HepG2 (cell line): ENCODE measurements around the gene ZKSCAN4. TPM values are rescaled to one million over a fixed set of nuclear protein-coding genes. Genes with fewer than 3 reads are reported as not detected.

ENCODE experiments used
- ATAC-seq: fragments of 200-7000 bp; cut with Tn5 transposase; 3 replicates; pipeline ENCODE4 v1.9.1; 2020; ENCODE audit warnings: mild to moderate bottlenecking, moderate library complexity
- BruUV-seq: library from RNA; stranded (reverse); fragments of 400-500 nt; replicated peaks from 2 replicates; lab custom pipeline; 2021; lab: Mats Ljungman, UMichigan
- CTCF ChIA-PET: fragments of 300-600 bp; formaldehyde crosslinking; extraction: SDS; loops from one replicate; lab custom pipeline; 2021; ENCODE audit warnings: low total read pairs, inconsistent platforms, low intra/inter-chr PET ratio; lab: Yijun Ruan, JAX
- POLR2A ChIA-PET: fragments of 350-600 bp; sonication (Branson Sonifier 250); formaldehyde crosslinking; loops from one replicate; lab custom pipeline; 2020; ENCODE audit warnings: antibody characterized with exemption, inconsistent platforms; lab: Yijun Ruan, JAX
- DNase-seq: peaks from one replicate; pipeline ENCODE4 v3.0.0-alpha.2; 2015; ENCODE audit warnings: low spot score
- FAIRE-seq: peaks from 3 replicates; lab custom pipeline; 2011; peaks lifted over from hg19 to GRCh38; lab: Jason Lieb, UNC
- H2AFZ ChIP-seq: one replicate; pipeline ENCODE4 v1.6.1; 2011; ENCODE audit warnings: low read length, inconsistent platforms
- H3K27ac ChIP-seq: fragments of 300-600 bp; 3 replicates; pipeline ENCODE4 v1.8.0; 2011; ENCODE audit warnings: mixed run types, mild to moderate bottlenecking, mixed read lengths, low read length, inconsistent platforms; ENCODE audit not compliant: insufficient read depth; ENCODE audit errors: extremely low read length
- H3K27me3 ChIP-seq, 2 experiments: fragments of 200-600 bp in 1 of 2; 2 replicates in 1 of 2; 3 replicates in 1 of 2; pipeline versions ENCODE4 v1.6.0 to v1.8.0; 2011; ENCODE audit warnings: low read length in 2 of 2, mild to moderate bottlenecking in 2 of 2, moderate library complexity in 2 of 2, inconsistent platforms in 1 of 2; ENCODE audit not compliant: insufficient read depth in 2 of 2, control insufficient read depth in 1 of 2
- H3K36me3 ChIP-seq, 2 experiments: fragments of 200-600 bp in 1 of 2; replicated peaks in 1 of 2; 2 replicates in 1 of 2; 3 replicates in 1 of 2; pipeline versions ENCODE4 v1.5.1 to v1.8.0; 2011; ENCODE audit warnings: low read length in 2 of 2, inconsistent platforms in 1 of 2; ENCODE audit not compliant: insufficient read depth in 2 of 2, control insufficient read depth in 1 of 2
- H3K4me1 ChIP-seq: 2 replicates; pipeline ENCODE4 v1.5.1; 2012; ENCODE audit warnings: low read length, inconsistent platforms; ENCODE audit not compliant: insufficient read depth
- H3K4me2 ChIP-seq: 2 replicates; pipeline ENCODE4 v1.6.0; 2011; ENCODE audit warnings: low read depth, low read length, inconsistent platforms
- H3K4me3 ChIP-seq, 3 experiments: fragments of 200-600 bp in 1 of 3; sonication (generic), shearing (Covaris generic) in 1 of 3; replicated peaks in 1 of 3; 2 replicates each; pipeline ENCODE4 v1.5.1; 2011 to 2016; ENCODE audit warnings: low read length in 3 of 3, inconsistent platforms in 2 of 3, low read depth in 2 of 3, mild to moderate bottlenecking in 2 of 3, control low read depth in 1 of 3, mixed read lengths in 1 of 3; ENCODE audit not compliant: insufficient read depth in 1 of 3
- H3K79me2 ChIP-seq: one replicate; pipeline ENCODE4 v1.6.1; 2011; ENCODE audit warnings: low read length, inconsistent platforms; ENCODE audit not compliant: insufficient read depth
- H3K9ac ChIP-seq: 2 replicates; pipeline ENCODE4 v1.6.0; 2011; ENCODE audit warnings: mild to moderate bottlenecking, low read depth, low read length, inconsistent platforms; ENCODE audit not compliant: insufficient read depth
- H3K9me3 ChIP-seq: 2 replicates; pipeline ENCODE4 v1.5.1; 2012; ENCODE audit warnings: mild to moderate bottlenecking, low read length
- H4K20me1 ChIP-seq: 2 replicates; pipeline ENCODE4 v1.6.0; 2011; ENCODE audit warnings: inconsistent platforms, mild to moderate bottlenecking, low read length, moderate library complexity; ENCODE audit not compliant: insufficient read depth
- CEBPB ChIP-seq: IDR thresholded peaks from 2 replicates; pipeline ENCODE4 v1.6.1; 2011; ENCODE audit warnings: low read depth, low read length, improper control_type of control experiment, borderline replicate concordance
- CENPT ChIP-seq: sonication (generic); formaldehyde crosslinking; IDR thresholded peaks from 2 replicates; pipeline ENCODE4 v1.8.0; 2022; ENCODE audit warnings: low read depth, mild to moderate bottlenecking, moderate library complexity, missing genetic modification reagents
- IRF2 ChIP-seq: IDR thresholded peaks from 2 replicates; pipeline ENCODE4 v1.6.1; 2018; ENCODE audit warnings: missing genetic modification reagents, missing compliant biosample characterization
- KDM4B ChIP-seq: sonication (generic); formaldehyde crosslinking; IDR thresholded peaks from 2 replicates; pipeline ENCODE4 v1.4.0; 2020; ENCODE audit warnings: missing genetic modification reagents
- MXI1 ChIP-seq: IDR thresholded peaks from 3 replicates; pipeline ENCODE4 v1.6.1; 2012; ENCODE audit warnings: low read depth, low read length, inconsistent platforms, borderline replicate concordance
- NFYC ChIP-seq: IDR thresholded peaks from 2 replicates; pipeline ENCODE4 v1.6.1; 2016; ENCODE audit warnings: missing genetic modification reagents, missing compliant biosample characterization
- PLRG1 ChIP-seq: fragments of 450-650 bp; conservative IDR thresholded peaks from 2 replicates; pipeline ENCODE4 v1.6.1; 2016
- ZNF136 ChIP-seq: sonication (generic); formaldehyde crosslinking; IDR thresholded peaks from 2 replicates; pipeline ENCODE4 v1.8.1; 2022; ENCODE audit warnings: low read depth, mild to moderate bottlenecking, moderate library complexity, missing genetic modification reagents
- ZNF441 ChIP-seq: sonication (generic); formaldehyde crosslinking; IDR thresholded peaks from 2 replicates; pipeline ENCODE4 v1.7.0; 2021; ENCODE audit warnings: missing genetic modification reagents, borderline replicate concordance
- ZNF614 ChIP-seq: IDR thresholded peaks from 2 replicates; pipeline ENCODE4 v1.6.1; 2018; ENCODE audit warnings: missing biosample characterization, missing genetic modification reagents, inconsistent platforms, borderline replicate concordance
- ZNF619 ChIP-seq: sonication (generic); formaldehyde crosslinking; IDR thresholded peaks from 2 replicates; pipeline ENCODE4 v1.4.0; 2020; ENCODE audit warnings: mild to moderate bottlenecking, missing genetic modification reagents
- ZNF709 ChIP-seq: sonication (generic); formaldehyde crosslinking; IDR thresholded peaks from 2 replicates; pipeline ENCODE4 v1.5.0; 2020; ENCODE audit warnings: mild to moderate bottlenecking, missing genetic modification reagents
- ZNF780A ChIP-seq: sonication (generic); formaldehyde crosslinking; IDR thresholded peaks from 2 replicates; pipeline ENCODE4 v1.8.0; 2022; ENCODE audit warnings: mild to moderate bottlenecking, missing genetic modification reagents, moderate library complexity
- WGBS: methylation state at CpG from one replicate; pipeline ENCODE4 v1.1.6; 2017; ENCODE audit warnings: low lambda C conversion rate; 5-methylcytosine and 5-hydroxymethylcytosine counted together
- in situ Hi-C: cut with HindIII; loops from 2 replicates; pipeline ENCODE4 v1.10.0; 2017; ENCODE audit warnings: low pct_unique_long_range_greater_than_20kb; ENCODE audit not compliant: extremely low pct_ligation_motif_present
- intact Hi-C: fragments of 100-400 bp; cut with micrococcal nuclease; formaldehyde crosslinking; loops from one replicate; pipeline ENCODE4 v1.10.0; 2022; ENCODE audit not compliant: unreplicated experiment
- polyA plus RNA-seq, 8 experiments: library from polyadenylated mRNA; depleted of rRNA in 3 of 8; stranded (reverse) in 7 of 8; unstranded in 1 of 8; fragments of >200 nt; fragmentation: Illumina TruSeq in 4 of 8; extraction: Trizol in 4 of 8; gene quantifications; 2 replicates each; pipeline versions ENCODE4 v1.2.1 to v1.2.3, GENCODE V29; 2011 to 2016; ENCODE audit warnings: low read depth in 4 of 8, missing spikeins in 1 of 8, mixed read lengths in 1 of 8; ENCODE audit not compliant: insufficient read depth in 1 of 8
- total RNA-seq, 5 experiments: library from RNA; depleted of rRNA; stranded (reverse); fragments of >200 nt; fragmentation: Illumina TruSeq; extraction: Trizol; gene quantifications; 2 replicates each; pipeline ENCODE4 v1.2.3, GENCODE V29; 2016; ENCODE audit warnings: low read depth in 1 of 5
- TF ChIP-seq, protein P1 (sequence below): sonication (generic); formaldehyde crosslinking; IDR thresholded peaks from 2 replicates; pipeline ENCODE4 v1.4.0; 2020; ENCODE audit warnings: mild to moderate bottlenecking, missing genetic modification reagents

Gene ZKSCAN4
- total and polyA plus RNA-seq, 2 of the 13 experiments (the other 11 are each of a cell fraction or from before 2014, with no cell fraction given): 2.9 to 7.8 TPM

DNA sequence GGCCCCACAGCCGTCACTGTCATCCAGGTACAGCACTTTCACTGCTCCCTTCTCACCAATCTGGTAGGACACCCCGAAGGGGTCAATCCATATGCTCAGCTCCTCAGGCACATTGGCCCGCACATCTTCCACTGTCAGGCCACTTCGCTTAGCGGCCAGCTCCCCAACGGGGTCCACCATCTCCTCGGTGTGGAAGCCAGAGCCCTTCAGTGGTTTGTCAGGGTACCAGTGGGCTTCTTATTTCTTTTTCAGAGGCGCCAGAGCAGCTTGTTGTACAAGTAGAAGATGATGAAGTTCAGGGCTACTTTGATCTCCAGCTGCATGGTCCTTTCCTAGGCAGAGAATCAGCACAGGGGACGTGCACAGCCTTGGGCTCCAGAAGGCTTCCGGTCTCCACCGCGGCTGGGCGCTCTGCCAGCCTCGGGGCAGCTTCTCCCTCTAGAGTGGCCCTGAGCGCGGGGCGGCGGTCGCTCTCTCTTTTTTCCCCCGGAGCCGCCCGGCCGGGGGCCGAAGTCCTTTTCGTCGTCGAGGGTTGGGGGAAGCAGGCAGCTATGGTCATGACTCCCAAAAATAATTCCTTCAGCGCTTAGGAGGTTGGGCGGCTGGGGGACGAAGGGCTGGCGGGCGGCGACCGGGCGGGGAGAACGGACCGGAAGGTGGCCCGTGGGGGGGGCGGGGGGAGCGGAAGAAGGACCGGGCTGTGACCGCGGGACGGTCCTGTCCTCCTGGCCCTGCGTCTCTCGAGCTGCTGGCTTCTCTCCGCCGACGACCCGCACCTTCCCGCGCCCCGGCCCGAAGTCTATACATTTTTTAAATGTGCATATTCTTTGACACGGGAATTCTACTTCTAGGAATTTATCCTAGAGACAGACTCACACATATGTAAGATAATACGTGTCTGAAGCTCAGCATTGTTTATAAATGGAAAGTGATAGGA, 33.5 kb downstream of the ZKSCAN4 start:
- peak overlapping the region; percentile 74 for H2AFZ ChIP-seq
- FAIRE-seq (no peak), DNase-seq (peak; percentile 70), ATAC-seq (peak; percentile 93)
- intact Hi-C loops (no loop called here), in situ Hi-C loops (no loop called here)
- TSS peak; percentile 91 for BruUV-seq
- peak overlapping the region; percentile 84 for H3K4me2 ChIP-seq
- H3K4me3 ChIP-seq: peak overlapping the region; percentile 53 to 77 (median 56)
- no peaks in the 10 kb centered on the region for H3K79me2 ChIP-seq
- peak overlapping the region; percentile 79 for H3K27ac ChIP-seq
- peaks cover 55% of the 10 kb centered on the region for H3K4me1 ChIP-seq
- CTCF ChIA-PET: no interaction called here
- H4K20me1 ChIP-seq: no peaks in the 10 kb centered on the region
- H3K27me3 ChIP-seq: no peaks in the 10 kb centered on the region; a peak in 1 of 5 replicates
- no peaks in the 10 kb centered on the region for H3K9me3 ChIP-seq
- POLR2A ChIA-PET: interaction anchor here (0.7 to 2.6 kb wide), 18 partner anchors 9 to 1180 kb away, joined by 3 to 37 read pairs (median 8); partner anchors contain the start of genes PGBD1, ZKSCAN3, ZKSCAN4 and ZKSCAN8
- no peaks in the 10 kb centered on the region for H3K36me3 ChIP-seq
- peak overlapping the region; percentile 68 for H3K9ac ChIP-seq
- WGBS: 24% methylated on average over 27 of the region's 56 CpGs
- TF ChIP-seq PLRG1: no peak
- no peak for TF ChIP-seq ZNF619 (CRISPR knock-in tag)
- TF ChIP-seq ZNF136: no peak
- TF ChIP-seq CENPT (CRISPR knock-in tag): 0 out of 2 replicates have a peak, but pooled peaks have one; percentile 54
- no peak; the same call in 1 of the 2 replicates for TF ChIP-seq NFYC (CRISPR knock-in tag)
- TF ChIP-seq ZNF441 (CRISPR knock-in tag): no peak
- TF ChIP-seq IRF2 (CRISPR knock-in tag): peak; percentile 50; the same call in 1 of the 2 replicates
- TF ChIP-seq KDM4B (CRISPR knock-in tag): no peak
- TF ChIP-seq, protein P1, sequence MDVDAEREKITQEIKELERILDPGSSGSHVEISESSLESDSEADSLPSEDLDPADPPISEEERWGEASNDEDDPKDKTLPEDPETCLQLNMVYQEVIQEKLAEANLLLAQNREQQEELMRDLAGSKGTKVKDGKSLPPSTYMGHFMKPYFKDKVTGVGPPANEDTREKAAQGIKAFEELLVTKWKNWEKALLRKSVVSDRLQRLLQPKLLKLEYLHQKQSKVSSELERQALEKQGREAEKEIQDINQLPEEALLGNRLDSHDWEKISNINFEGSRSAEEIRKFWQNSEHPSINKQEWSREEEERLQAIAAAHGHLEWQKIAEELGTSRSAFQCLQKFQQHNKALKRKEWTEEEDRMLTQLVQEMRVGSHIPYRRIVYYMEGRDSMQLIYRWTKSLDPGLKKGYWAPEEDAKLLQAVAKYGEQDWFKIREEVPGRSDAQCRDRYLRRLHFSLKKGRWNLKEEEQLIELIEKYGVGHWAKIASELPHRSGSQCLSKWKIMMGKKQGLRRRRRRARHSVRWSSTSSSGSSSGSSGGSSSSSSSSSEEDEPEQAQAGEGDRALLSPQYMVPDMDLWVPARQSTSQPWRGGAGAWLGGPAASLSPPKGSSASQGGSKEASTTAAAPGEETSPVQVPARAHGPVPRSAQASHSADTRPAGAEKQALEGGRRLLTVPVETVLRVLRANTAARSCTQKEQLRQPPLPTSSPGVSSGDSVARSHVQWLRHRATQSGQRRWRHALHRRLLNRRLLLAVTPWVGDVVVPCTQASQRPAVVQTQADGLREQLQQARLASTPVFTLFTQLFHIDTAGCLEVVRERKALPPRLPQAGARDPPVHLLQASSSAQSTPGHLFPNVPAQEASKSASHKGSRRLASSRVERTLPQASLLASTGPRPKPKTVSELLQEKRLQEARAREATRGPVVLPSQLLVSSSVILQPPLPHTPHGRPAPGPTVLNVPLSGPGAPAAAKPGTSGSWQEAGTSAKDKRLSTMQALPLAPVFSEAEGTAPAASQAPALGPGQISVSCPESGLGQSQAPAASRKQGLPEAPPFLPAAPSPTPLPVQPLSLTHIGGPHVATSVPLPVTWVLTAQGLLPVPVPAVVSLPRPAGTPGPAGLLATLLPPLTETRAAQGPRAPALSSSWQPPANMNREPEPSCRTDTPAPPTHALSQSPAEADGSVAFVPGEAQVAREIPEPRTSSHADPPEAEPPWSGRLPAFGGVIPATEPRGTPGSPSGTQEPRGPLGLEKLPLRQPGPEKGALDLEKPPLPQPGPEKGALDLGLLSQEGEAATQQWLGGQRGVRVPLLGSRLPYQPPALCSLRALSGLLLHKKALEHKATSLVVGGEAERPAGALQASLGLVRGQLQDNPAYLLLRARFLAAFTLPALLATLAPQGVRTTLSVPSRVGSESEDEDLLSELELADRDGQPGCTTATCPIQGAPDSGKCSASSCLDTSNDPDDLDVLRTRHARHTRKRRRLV (CRISPR knock-in tag): no peak
- no peak for TF ChIP-seq CEBPB
- peak; percentile 19; the same call in 1 of the 3 replicates for TF ChIP-seq MXI1
- peak; percentile 63 for TF ChIP-seq ZNF709
- peak; percentile 65; the same call in 1 of the 2 replicates for TF ChIP-seq ZNF614 (CRISPR knock-in tag)
- TF ChIP-seq ZNF780A (CRISPR knock-in tag): no peak
